CD4-positive, alpha-beta memory T cell (primary cell): ENCODE data around the gene MALRD1. TPM values are rescaled to one million over a fixed set of nuclear protein-coding genes. Genes with fewer than 3 reads are reported as not detected.

ENCODE experiments used
- CTCF ChIA-PET: fragments of 350-600 bp; sonication (Branson Sonifier 250); formaldehyde crosslinking; loops from one replicate; lab custom pipeline; 2021; ENCODE audit warnings: inconsistent platforms; ENCODE audit not compliant: partially characterized antibody; lab: Charles Lee
- POLR2A ChIA-PET: fragments of 350-600 bp; sonication (Branson Sonifier 250); formaldehyde crosslinking; loops from one replicate; lab custom pipeline; 2021; ENCODE audit not compliant: partially characterized antibody; lab: Charles Lee
- DNase-seq, 5 donors: peaks; one replicate each; pipeline versions ENCODE4 v3.0.0 to v3.0.0-alpha.2; 2020 to 2022; ENCODE audit warnings: mixed read lengths in 1 of 5
- H3K27ac ChIP-seq: one replicate; pipeline ENCODE4 v1.7.0; 2013; ENCODE audit warnings: low read depth, low read length
- H3K27me3 ChIP-seq: 2 replicates; pipeline ENCODE4 v1.7.0; 2013; ENCODE audit warnings: mild to moderate bottlenecking, low read length, moderate library complexity; ENCODE audit not compliant: insufficient read depth
- H3K36me3 ChIP-seq: 2 replicates; pipeline ENCODE4 v1.7.0; 2013; ENCODE audit warnings: mild to moderate bottlenecking, low read length, moderate library complexity; ENCODE audit not compliant: insufficient read depth
- H3K4me1 ChIP-seq: 2 replicates; pipeline ENCODE4 v1.7.0; 2013; ENCODE audit warnings: mild to moderate bottlenecking, low read length, moderate library complexity; ENCODE audit not compliant: insufficient read depth
- H3K4me3 ChIP-seq, 2 donors: one replicate each; pipeline ENCODE4 v1.7.0; 2013; ENCODE audit warnings: low read length in 2 of 2, mild to moderate bottlenecking in 1 of 2
- H3K9me3 ChIP-seq, 2 donors: one replicate each; pipeline ENCODE4 v1.7.0; 2013; ENCODE audit warnings: low read length in 2 of 2, control low read depth in 1 of 2; ENCODE audit not compliant: control insufficient read depth in 1 of 2
- H3K27ac Mint-ChIP-seq, 7 donors: one replicate each; pipeline ENCODE4 v1.8.0; 2020 to 2021; ENCODE audit warnings: mixed read lengths in 7 of 7, mild to moderate bottlenecking in 6 of 7, inconsistent platforms in 3 of 7, moderate library complexity in 3 of 7
- H3K27me3 Mint-ChIP-seq, 2 donors: one replicate each; pipeline ENCODE4 v1.8.0; 2020 to 2021; ENCODE audit warnings: mixed read lengths in 2 of 2
- H3K36me3 Mint-ChIP-seq, 2 donors: one replicate each; pipeline ENCODE4 v1.8.0; 2020 to 2021; ENCODE audit warnings: mixed read lengths in 2 of 2, inconsistent platforms in 1 of 2, mild to moderate bottlenecking in 1 of 2
- H3K4me1 Mint-ChIP-seq, 4 donors: one replicate each; pipeline ENCODE4 v1.8.0; 2020 to 2021; ENCODE audit warnings: mixed read lengths in 4 of 4, mild to moderate bottlenecking in 1 of 4
- H3K4me3 Mint-ChIP-seq, 8 donors: one replicate each; pipeline ENCODE4 v1.8.0; 2020 to 2021; ENCODE audit warnings: mixed read lengths in 8 of 8, mild to moderate bottlenecking in 7 of 8, moderate library complexity in 6 of 8, inconsistent platforms in 3 of 8
- H3K9me3 Mint-ChIP-seq, 8 donors: one replicate each; pipeline ENCODE4 v1.8.0; 2020 to 2021; ENCODE audit warnings: mixed read lengths in 8 of 8, mild to moderate bottlenecking in 5 of 8, inconsistent platforms in 3 of 8, moderate library complexity in 1 of 8
- intact Hi-C: fragments of 100-400 bp; cut with micrococcal nuclease; formaldehyde crosslinking; loops from one replicate; pipeline ENCODE4 v1.15.1; 2023
- polyA plus RNA-seq, 2 donors: library from polyadenylated mRNA; unstranded; fragments of 300-500 nt; fragmentation: Illumina TruSeq; gene quantifications; one replicate each; pipeline ENCODE4 v1.2.3, GENCODE V29; 2021
- total RNA-seq, 2 experiments: library from RNA; stranded (reverse); gene quantifications; one replicate each; pipeline ENCODE4 v1.2.3, GENCODE V29; 2021

MALRD1 gene
- total and polyA plus RNA-seq, 4 experiments from 2014 or later, result not detected

DNA sequence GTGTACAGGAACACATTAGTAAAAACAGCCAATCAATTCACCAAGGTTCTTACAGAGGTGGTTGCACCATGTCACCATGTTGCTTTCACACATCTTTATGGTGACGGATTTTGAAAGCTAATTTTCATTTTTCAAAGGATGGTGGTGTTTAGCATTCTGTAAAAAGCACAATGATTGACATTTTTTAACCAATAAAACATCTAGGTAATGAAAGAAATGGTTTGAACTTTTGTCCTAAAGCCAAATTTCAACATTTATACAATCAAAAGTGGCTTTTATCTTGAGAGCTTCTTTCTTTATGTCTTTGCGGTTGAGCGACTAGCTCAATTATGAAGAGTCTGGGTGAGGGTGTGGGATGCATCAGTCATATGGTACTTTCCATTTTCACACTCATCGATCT, 94.4 kb downstream of the MALRD1 start:
- ChIA-PET POLR2A (no interaction called here), CTCF (no interaction called here)
- Histone ChIP-seq H3K4me1 (no peaks in the 10 kb centered on the region), H3K27me3 (no peaks in the 10 kb centered on the region), H3K36me3 (no peaks in the 10 kb centered on the region), H3K27ac (no peak overlapping the region), H3K4me3 (no peak overlapping the region), H3K9me3 (no peaks in the 10 kb centered on the region)
- Mint-ChIP-seq H3K36me3 (no peaks in the 10 kb centered on the region), H3K27ac (no peak overlapping the region), H3K4me1 (no peaks in the 10 kb centered on the region), H3K4me3 (no peak overlapping the region), H3K9me3 (peaks cover 2 to 11% (median 3%) of the 10 kb centered on the region in 8 donors), H3K27me3 (no peaks in the 10 kb centered on the region)
- DNase-seq, result no peak
- intact Hi-C loops, result no loop called here

GRCh38 chr10:19144206-19144605, 95.6 kb downstream of the MALRD1 start:
- POLR2A ChIA-PET, result interaction anchor here (0.6 kb wide), 1 partner anchor 80 kb away, joined by 4 read pairs; no protein-coding TSS in a partner anchor
- no peak for DNase-seq
- Mint-ChIP-seq H3K4me3 (no peak overlapping the region), H3K4me1 (no peaks in the 10 kb centered on the region), H3K27me3 (no peaks in the 10 kb centered on the region), H3K9me3 (peaks cover 0 to 10% (median 2%) of the 10 kb centered on the region in 8 donors), H3K36me3 (no peaks in the 10 kb centered on the region), H3K27ac (no peak overlapping the region)
- no peaks in the 10 kb centered on the region for H3K4me1 ChIP-seq
- no peaks in the 10 kb centered on the region for H3K9me3 ChIP-seq
- intact Hi-C loops, result no loop called here
- H3K4me3 ChIP-seq, result no peak overlapping the region
- H3K36me3 ChIP-seq, result no peaks in the 10 kb centered on the region
- H3K27me3 ChIP-seq, result no peaks in the 10 kb centered on the region
- CTCF ChIA-PET, result interaction anchor here (1.3 kb wide), 1 partner anchor 13 kb away, joined by 4 read pairs; no protein-coding TSS in a partner anchor
- H3K27ac ChIP-seq, result no peak overlapping the region

DNA sequence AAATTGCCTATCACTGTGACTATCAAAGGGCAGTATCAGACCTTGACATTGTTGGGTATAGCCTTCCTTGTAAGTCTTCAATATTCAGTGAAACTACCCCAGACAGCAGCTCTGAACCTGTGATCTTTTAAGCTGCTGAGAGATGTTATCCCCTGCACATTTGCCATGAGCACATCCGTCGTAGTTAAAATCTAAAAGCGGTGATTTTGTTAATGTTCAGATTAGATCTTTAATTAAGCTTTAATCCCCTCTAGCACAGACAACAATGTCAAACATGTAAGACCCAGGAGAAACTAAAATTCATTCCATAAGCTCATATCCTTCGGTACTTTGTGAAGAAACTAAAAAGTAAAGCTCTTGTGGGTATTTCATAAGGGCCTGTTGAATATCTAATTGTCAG, 105.8 kb downstream of the MALRD1 start:
- H3K27me3 Mint-ChIP-seq, result no peaks in the 10 kb centered on the region
- H3K4me3 Mint-ChIP-seq, result no peak overlapping the region
- H3K4me1 ChIP-seq, result no peaks in the 10 kb centered on the region
- H3K4me1 Mint-ChIP-seq, result no peaks in the 10 kb centered on the region
- ChIA-PET POLR2A (no interaction called here), CTCF (no interaction called here)
- H3K4me3 ChIP-seq, result no peak overlapping the region
- intact Hi-C loops, result no loop called here
- no peak for DNase-seq
- H3K27me3 ChIP-seq, result no peaks in the 10 kb centered on the region
- no peak overlapping the region for H3K27ac ChIP-seq
- no peaks in the 10 kb centered on the region for H3K9me3 ChIP-seq
- H3K36me3 Mint-ChIP-seq, result no peaks in the 10 kb centered on the region
- no peak overlapping the region for H3K27ac Mint-ChIP-seq
- no peaks in the 10 kb centered on the region for H3K36me3 ChIP-seq
- peaks cover 0 to 14% (median 4%) of the 10 kb centered on the region in 8 donors for H3K9me3 Mint-ChIP-seq

DNA sequence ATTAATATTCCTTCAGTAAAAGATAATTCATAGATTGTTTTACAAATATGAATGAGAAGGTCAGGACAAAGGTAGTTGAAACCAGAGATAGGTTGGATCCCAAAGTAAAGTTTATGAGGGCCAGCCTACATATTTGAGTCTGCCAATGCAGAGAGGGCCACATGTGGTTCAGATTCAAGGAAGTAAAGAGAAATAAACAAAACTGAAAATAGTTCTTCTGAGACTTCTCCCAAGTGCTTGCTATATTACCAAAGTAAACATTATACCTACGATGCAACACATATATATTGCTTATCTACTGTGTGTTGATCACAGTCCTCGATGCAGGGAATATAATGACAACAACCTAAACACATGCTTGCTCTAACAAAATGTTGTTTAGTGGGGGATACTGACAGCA, 109.8 kb downstream of the MALRD1 start:
- no peaks in the 10 kb centered on the region for H3K36me3 Mint-ChIP-seq
- no peak overlapping the region for H3K27ac Mint-ChIP-seq

DNA sequence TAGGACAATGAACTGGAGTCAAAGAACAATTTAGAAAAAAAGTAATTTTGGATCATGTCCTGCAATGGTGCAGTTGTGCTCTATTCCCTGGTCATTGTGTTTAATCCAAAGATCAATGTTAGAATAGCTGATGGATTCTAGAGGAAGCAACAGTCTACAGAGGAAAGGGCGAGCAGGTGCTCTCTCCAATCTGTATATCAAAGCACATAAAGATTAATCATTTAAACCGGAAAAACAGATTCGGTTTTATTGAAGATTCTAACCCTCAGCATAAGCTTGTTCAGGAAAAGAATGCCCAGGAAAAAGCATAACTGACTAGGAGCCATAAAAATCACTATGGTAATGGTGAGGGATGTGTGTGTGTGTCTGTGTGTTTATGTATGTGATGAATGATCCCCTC, 110.3 kb downstream of the MALRD1 start:
- H3K27me3 Mint-ChIP-seq, result no peaks in the 10 kb centered on the region

More for the DNA sequence above, 109.8 kb downstream of the MALRD1 start:
- DNase-seq, result no peak
- Mint-ChIP-seq H3K4me3 (no peak overlapping the region), H3K9me3 (peaks cover 0 to 10% (median 5%) of the 10 kb centered on the region in 8 donors), H3K4me1 (no peaks in the 10 kb centered on the region), H3K27me3 (no peaks in the 10 kb centered on the region)
- intact Hi-C loops, result no loop called here
- H3K36me3 ChIP-seq, result no peaks in the 10 kb centered on the region
- POLR2A ChIA-PET, result no interaction called here
- H3K4me1 ChIP-seq, result no peaks in the 10 kb centered on the region
- H3K27me3 ChIP-seq, result no peaks in the 10 kb centered on the region
- no peak overlapping the region for H3K4me3 ChIP-seq
- CTCF ChIA-PET, result interaction anchor here (1.6 kb wide), 1 partner anchor 14 kb away, joined by 4 read pairs; no protein-coding TSS in a partner anchor
- no peaks in the 10 kb centered on the region for H3K9me3 ChIP-seq
- no peak overlapping the region for H3K27ac ChIP-seq

GRCh38 chr10:19164461-19164860, 115.9 kb downstream of the MALRD1 start:
- ChIA-PET CTCF (no interaction called here), POLR2A (no interaction called here)
- no peaks in the 10 kb centered on the region for H3K9me3 ChIP-seq
- Mint-ChIP-seq H3K36me3 (no peaks in the 10 kb centered on the region), H3K9me3 (peaks cover 0 to 9% (median 3%) of the 10 kb centered on the region in 8 donors), H3K27ac (no peak overlapping the region), H3K4me1 (no peaks in the 10 kb centered on the region), H3K4me3 (no peak overlapping the region), H3K27me3 (no peaks in the 10 kb centered on the region)
- H3K4me3 ChIP-seq, result no peak overlapping the region
- H3K27me3 ChIP-seq, result no peaks in the 10 kb centered on the region
- no peaks in the 10 kb centered on the region for H3K4me1 ChIP-seq
- intact Hi-C loops, result no loop called here
- no peak for DNase-seq
- no peak overlapping the region for H3K27ac ChIP-seq
- no peaks in the 10 kb centered on the region for H3K36me3 ChIP-seq

More for the DNA sequence above, 110.3 kb downstream of the MALRD1 start:
- H3K27ac Mint-ChIP-seq, result no peak overlapping the region
- no peak overlapping the region for H3K4me3 Mint-ChIP-seq
- CTCF ChIA-PET, result no interaction called here
- Histone ChIP-seq H3K36me3 (no peaks in the 10 kb centered on the region), H3K9me3 (no peaks in the 10 kb centered on the region), H3K27ac (no peak overlapping the region), H3K4me3 (no peak overlapping the region), H3K4me1 (no peaks in the 10 kb centered on the region), H3K27me3 (no peaks in the 10 kb centered on the region)
- no peaks in the 10 kb centered on the region for H3K36me3 Mint-ChIP-seq
- POLR2A ChIA-PET, result no interaction called here
- no peak for DNase-seq
- peaks cover 0 to 10% (median 5%) of the 10 kb centered on the region in 8 donors for H3K9me3 Mint-ChIP-seq
- H3K4me1 Mint-ChIP-seq, result no peaks in the 10 kb centered on the region
- intact Hi-C loops, result no loop called here

- intact Hi-C loops, result no loop called here
- Histone ChIP-seq H3K4me3 (no peak overlapping the region), H3K36me3 (no peaks in the 10 kb centered on the region), H3K4me1 (no peaks in the 10 kb centered on the region), H3K27ac (no peak overlapping the region), H3K9me3 (no peaks in the 10 kb centered on the region), H3K27me3 (no peaks in the 10 kb centered on the region)
- Mint-ChIP-seq H3K27ac (no peak overlapping the region), H3K27me3 (no peaks in the 10 kb centered on the region), H3K4me3 (no peak overlapping the region), H3K9me3 (peaks cover 0 to 6% (median 2%) of the 10 kb centered on the region in 8 donors), H3K36me3 (no peaks in the 10 kb centered on the region), H3K4me1 (no peaks in the 10 kb centered on the region)
- DNase-seq, result no peak
- ChIA-PET POLR2A (no interaction called here), CTCF (no interaction called here)
Measured at GRCh38 chr10:19168584-19168983, 120.0 kb downstream of the MALRD1 start.

GRCh38 chr10:19169041-19169440, 120.4 kb downstream of the MALRD1 start:
- CTCF ChIA-PET, result no interaction called here
- Mint-ChIP-seq H3K4me3 (no peak overlapping the region), H3K36me3 (no peaks in the 10 kb centered on the region)

More at GRCh38 chr10:19169041-19169440, 120.4 kb downstream of the MALRD1 start:
- Mint-ChIP-seq H3K27ac (no peak overlapping the region), H3K4me1 (no peaks in the 10 kb centered on the region), H3K9me3 (peaks cover 0 to 6% (median 2%) of the 10 kb centered on the region in 8 donors), H3K27me3 (no peaks in the 10 kb centered on the region)
- no peaks in the 10 kb centered on the region for H3K9me3 ChIP-seq
- intact Hi-C loops, result no loop called here
- H3K36me3 ChIP-seq, result no peaks in the 10 kb centered on the region
- no peaks in the 10 kb centered on the region for H3K27me3 ChIP-seq
- no peak for DNase-seq
- POLR2A ChIA-PET, result no interaction called here
- H3K4me3 ChIP-seq, result no peak overlapping the region
- no peak overlapping the region for H3K27ac ChIP-seq
- H3K4me1 ChIP-seq, result no peaks in the 10 kb centered on the region
